SK-N-SH (cell line): ENCODE results near the gene PRRX2. TPM values are rescaled to one million over a fixed set of nuclear protein-coding genes. Genes with fewer than 3 reads are reported as not detected.

Experiments
- CTCF ChIA-PET: fragments of 300-600, 350-600 bp; formaldehyde crosslinking; extraction: SDS; loops from one replicate; lab custom pipeline; 2021; lab: Yijun Ruan, JAX
- POLR2A ChIA-PET: fragments of 350-600 bp; sonication (Branson Sonifier 250); formaldehyde crosslinking; extraction: SDS; loops from one replicate; lab custom pipeline; 2020; ENCODE audit warnings: antibody characterized with exemption, inconsistent platforms; lab: Yijun Ruan, JAX
- DNase-seq: peaks from one replicate; pipeline ENCODE4 v3.0.0; 2012
- H2AFZ ChIP-seq: fragments of 200-600 bp; sonication (generic); 2 replicates; pipeline ENCODE4 v1.8.1; 2016; ENCODE audit warnings: antibody characterized with exemption, mild to moderate bottlenecking, low read depth
- H3F3A ChIP-seq: fragments of 200-600 bp; sonication (generic); replicated peaks from 2 replicates; pipeline ENCODE3; 2016; ENCODE audit warnings: antibody characterized with exemption, mild to moderate bottlenecking; ENCODE audit not compliant: insufficient read depth
- H3K27ac ChIP-seq, 2 experiments: fragments of 200-500 bp in 1 of 2; fragments of 200-600 bp in 1 of 2; sonication (Bioruptor generic) in 1 of 2; sonication (generic), shearing (Covaris generic) in 1 of 2; 2 replicates each; pipeline versions ENCODE4 v1.5.1 to v1.6.1; 2014 to 2016; ENCODE audit warnings: low read depth in 2 of 2, inconsistent platforms in 1 of 2, low read length in 1 of 2, mild to moderate bottlenecking in 1 of 2, mixed read lengths in 1 of 2
- H3K27me3 ChIP-seq: fragments of 200-600 bp; sonication (generic), shearing (Covaris generic); 2 replicates; pipeline ENCODE4 v1.6.1; 2016; ENCODE audit warnings: mixed run types; ENCODE audit not compliant: insufficient read depth
- H3K36me3 ChIP-seq, 2 experiments: fragments of 200-500 bp in 1 of 2; fragments of 200-600 bp in 1 of 2; sonication (Bioruptor generic) in 1 of 2; sonication (generic) in 1 of 2; replicated peaks in 1 of 2; 2 replicates each; pipeline versions ENCODE3 to v1.5.1; 2014 to 2016; ENCODE audit warnings: low read length in 1 of 2, mild to moderate bottlenecking in 1 of 2; ENCODE audit not compliant: insufficient read depth in 2 of 2, control insufficient read depth in 1 of 2
- H3K4me1 ChIP-seq, 2 experiments: fragments of 200-500 bp in 1 of 2; fragments of 200-600 bp in 1 of 2; sonication (Bioruptor generic) in 1 of 2; sonication (generic), shearing (Covaris generic) in 1 of 2; 2 replicates each; pipeline versions ENCODE4 v1.5.1 to v1.6.1; 2014 to 2016; ENCODE audit warnings: low read depth in 1 of 2, low read length in 1 of 2, mixed run types in 1 of 2; ENCODE audit not compliant: insufficient read depth in 2 of 2, control insufficient read depth in 1 of 2
- H3K4me2 ChIP-seq: fragments of 200-600 bp; sonication (generic), shearing (Covaris generic); 2 replicates; pipeline ENCODE4 v1.6.1; 2017; ENCODE audit warnings: mixed run types
- H3K4me3 ChIP-seq, 2 experiments: fragments of 200-500 bp in 1 of 2; fragments of 200-600 bp in 1 of 2; sonication (Bioruptor generic) in 1 of 2; sonication (generic), shearing (Covaris generic) in 1 of 2; 2 replicates each; pipeline versions ENCODE4 v1.5.1 to v1.8.1; 2014 to 2016; ENCODE audit warnings: low read depth in 2 of 2, inconsistent platforms in 1 of 2, low read length in 1 of 2, mild to moderate bottlenecking in 1 of 2, mixed read lengths in 1 of 2, moderate library complexity in 1 of 2
- H3K79me2 ChIP-seq: fragments of 200-600 bp; sonication (generic); 2 replicates; pipeline ENCODE4 v1.8.1; 2017; ENCODE audit warnings: mild to moderate bottlenecking; ENCODE audit not compliant: insufficient read depth
- H3K9ac ChIP-seq: fragments of 200-600 bp; sonication (generic); 2 replicates; pipeline ENCODE4 v1.6.1; 2017; ENCODE audit warnings: mixed run types
- H3K9me2 ChIP-seq: fragments of 200-600 bp; sonication (generic); 2 replicates; pipeline ENCODE4 v1.6.1; 2017; ENCODE audit warnings: mixed run types
- H3K9me3 ChIP-seq: fragments of 200-600 bp; sonication (generic); 2 replicates; pipeline ENCODE4 v1.6.1; 2017; ENCODE audit warnings: mixed run types, mild to moderate bottlenecking, moderate library complexity
- H4K20me1 ChIP-seq: fragments of 200-600 bp; sonication (generic); 2 replicates; pipeline ENCODE4 v1.6.1; 2017; ENCODE audit warnings: mild to moderate bottlenecking, mixed run types; ENCODE audit not compliant: insufficient read depth
- FOSL2 ChIP-seq: IDR thresholded peaks from 2 replicates; pipeline ENCODE4 v1.4.0; 2012; ENCODE audit warnings: low read depth, mild to moderate bottlenecking, moderate library complexity, borderline replicate concordance
- JUND ChIP-seq: IDR thresholded peaks from 2 replicates; pipeline ENCODE4 v1.4.0; 2012
- MEF2A ChIP-seq: IDR thresholded peaks from 2 replicates; pipeline ENCODE4 v1.4.0; 2012; ENCODE audit warnings: low read depth, borderline replicate concordance
- MXI1 ChIP-seq: IDR thresholded peaks from 2 replicates; pipeline ENCODE4 v1.6.1; 2012; ENCODE audit warnings: mild to moderate bottlenecking, low read depth, low read length, improper control_type of control experiment
- NFIC ChIP-seq: IDR thresholded peaks from 2 replicates; pipeline ENCODE4 v1.4.0; 2012; ENCODE audit warnings: borderline replicate concordance
- NRF1 ChIP-seq: IDR thresholded peaks from 2 replicates; pipeline ENCODE4 v1.6.1; 2012; ENCODE audit warnings: low read depth, mild to moderate bottlenecking, low read length
- PBX3 ChIP-seq: IDR thresholded peaks from 2 replicates; pipeline ENCODE4; 2012
- REST ChIP-seq: IDR thresholded peaks from 2 replicates; pipeline ENCODE4 v1.6.1; 2012; ENCODE audit warnings: mild to moderate bottlenecking, low read depth, low read length, moderate library complexity
- RFX5 ChIP-seq: IDR thresholded peaks from 2 replicates; pipeline ENCODE4 v1.6.1; 2012; ENCODE audit warnings: mild to moderate bottlenecking, improper control_type of control experiment, low read length
- RXRA ChIP-seq: IDR thresholded peaks from 2 replicates; pipeline ENCODE4 v1.4.0; 2012; ENCODE audit warnings: low read depth, mild to moderate bottlenecking, borderline replicate concordance
- SIN3A ChIP-seq: IDR thresholded peaks from 2 replicates; pipeline ENCODE4 v1.6.1; 2012; ENCODE audit warnings: low read depth, mild to moderate bottlenecking, low read length, moderate library complexity, borderline replicate concordance
- USF1 ChIP-seq: IDR thresholded peaks from 2 replicates; pipeline ENCODE4 v1.4.0; 2012; ENCODE audit warnings: low read depth, borderline replicate concordance
- USF2 ChIP-seq: fragments of 150-350 bp; IDR thresholded peaks from 2 replicates; pipeline ENCODE4 v1.6.1; 2017; ENCODE audit warnings: antibody characterized with exemption, low read length, low read depth, borderline replicate concordance
- YY1 ChIP-seq: IDR thresholded peaks from 2 replicates; pipeline ENCODE4 v1.4.0; 2012; ENCODE audit warnings: low read depth, mild to moderate bottlenecking
- WGBS: methylation state at CpG from one replicate; pipeline ENCODE4 v1.1.6; 2017; ENCODE audit warnings: low lambda C conversion rate; 5-methylcytosine and 5-hydroxymethylcytosine counted together
- polyA plus RNA-seq, 3 experiments: library from polyadenylated mRNA; depleted of rRNA; stranded (reverse); fragments of >200 nt; gene quantifications; 2 replicates each; pipeline ENCODE4 v1.2.3, GENCODE V29; 2012

PRRX2 gene
- polyA plus RNA-seq, 1 of the 3 experiments (the other 2 are of a cell fraction) = 0.84 TPM

- TF ChIP-seq PBX3 = no peak
- no peak for TF ChIP-seq NFIC
- TF ChIP-seq SIN3A = no peak
- TF ChIP-seq NRF1 = no peak
- TF ChIP-seq REST = no peak
- no peak for TF ChIP-seq MXI1
- TF ChIP-seq FOSL2 = no peak
- TF ChIP-seq, all 33 proteins: peak for 0
Observed at GRCh38 chr9:129676287-129676686, 10.8 kb downstream of the PRRX2 start (continued).

- H3K27me3 ChIP-seq = peaks cover 14% of the 10 kb centered on the region; the same call in 1 of the 2 replicates
- H3K4me3 ChIP-seq = no peak overlapping the region
- H3K9me3 ChIP-seq = no peaks in the 10 kb centered on the region
- no peaks in the 10 kb centered on the region for H3K36me3 ChIP-seq
- POLR2A ChIA-PET = interaction anchor here (0.5 to 1.0 kb wide), 2 partner anchors 27 to 485 kb away, joined by 3 to 4 read pairs; no protein-coding TSS in a partner anchor
- no peaks in the 10 kb centered on the region for H3K79me2 ChIP-seq
- WGBS = 83% methylated on average over 12 of the region's 12 CpGs
- H3K9ac ChIP-seq = no peak overlapping the region
- no peak overlapping the region for H3K4me2 ChIP-seq
- H3F3A ChIP-seq = no peaks in the 10 kb centered on the region
- peak; percentile 57 for DNase-seq
- no peaks in the 10 kb centered on the region for H4K20me1 ChIP-seq
- CTCF ChIA-PET = interaction anchor here (1.1 to 4.2 kb wide), 4 partner anchors 35 to 113 kb away, joined by 3 to 36 read pairs (median 4); partner anchors contain the start of gene ASB6
- H3K4me1 ChIP-seq = peaks cover 0 to 42% of the 10 kb centered on the region in 2 experiments; a peak in 2 of 4 replicates
- H2AFZ ChIP-seq = no peak overlapping the region
- peak overlapping the region in 1 of 2 experiments; percentile 40; a peak in 2 of 4 replicates for H3K27ac ChIP-seq
- H3K9me2 ChIP-seq = no peaks in the 10 kb centered on the region
- TF ChIP-seq NRF1 (no peak), YY1 (no peak), RFX5 (no peak), USF1 (no peak), MEF2A (no peak), JUND (no peak), RXRA (no peak), USF2 (no peak)
Observed at GRCh38 chr9:129676975-129677374, 11.5 kb downstream of the PRRX2 start.
